OCI-LY1 (cell line): ENCODE results near the gene EEF1E1.

Experiments
- H2AFZ ChIP-seq: fragments of 200-600 bp; sonication (generic), shearing (Covaris generic); 2 replicates; pipeline ENCODE4 v1.6.0; 2014; ENCODE audit warnings: antibody characterized with exemption, mild to moderate bottlenecking, low read length
- H3F3A ChIP-seq: fragments of 200-600 bp; sonication (generic), shearing (Covaris generic); 2 replicates; pipeline ENCODE4 v1.6.0; 2014; ENCODE audit warnings: mild to moderate bottlenecking, antibody characterized with exemption, low read length, moderate library complexity; ENCODE audit not compliant: insufficient read depth
- H3K27ac ChIP-seq: fragments of 200-600 bp; sonication (generic); 2 replicates; pipeline ENCODE4 v1.5.1; 2014; ENCODE audit warnings: low read length, mixed run types, mild to moderate bottlenecking, low read depth; ENCODE audit not compliant: poor library complexity, severe bottlenecking
- H3K27me3 ChIP-seq: fragments of 200-600 bp; sonication (generic); 2 replicates; pipeline ENCODE4 v1.6.0; 2014; ENCODE audit warnings: antibody characterized with exemption, mild to moderate bottlenecking, low read length, moderate library complexity; ENCODE audit not compliant: insufficient read depth
- H3K36me3 ChIP-seq: fragments of 200-600 bp; sonication (generic); 2 replicates; pipeline ENCODE4 v1.6.1; 2014; ENCODE audit warnings: mild to moderate bottlenecking, antibody characterized with exemption, low read length, moderate library complexity, mixed read lengths; ENCODE audit not compliant: insufficient read depth
- H3K4me1 ChIP-seq: fragments of 200-600 bp; sonication (generic); 2 replicates; pipeline ENCODE4 v1.5.1; 2014; ENCODE audit warnings: mild to moderate bottlenecking, low read length, moderate library complexity; ENCODE audit not compliant: insufficient read depth, severe bottlenecking
- H3K4me2 ChIP-seq: fragments of 200-600 bp; sonication (generic), shearing (Covaris generic); 2 replicates; pipeline ENCODE4 v1.6.1; 2014; ENCODE audit warnings: low read length
- H3K4me3 ChIP-seq: fragments of 200-600 bp; sonication (generic); 2 replicates; pipeline ENCODE4 v1.5.1; 2014; ENCODE audit warnings: low read length, low read depth, mild to moderate bottlenecking, mixed read lengths; ENCODE audit not compliant: poor library complexity, severe bottlenecking
- H3K79me2 ChIP-seq: fragments of 200-600 bp; shearing (Covaris generic); 2 replicates; pipeline ENCODE4 v1.6.1; 2016; ENCODE audit warnings: mixed run types, low read length, mixed read lengths; ENCODE audit not compliant: insufficient read depth
- H3K9ac ChIP-seq: fragments of 200-600 bp; sonication (generic), shearing (Covaris generic); 2 replicates; pipeline ENCODE4 v1.6.1; 2014; ENCODE audit warnings: mild to moderate bottlenecking, low read length, mixed read lengths
- H3K9me2 ChIP-seq: fragments of 200-600 bp; sonication (generic), shearing (Covaris generic); 2 replicates; pipeline ENCODE4 v1.6.1; 2014; ENCODE audit warnings: low read depth, mild to moderate bottlenecking, low read length, mixed read lengths
- H3K9me3 ChIP-seq: fragments of 200-600 bp; shearing (Covaris generic); 2 replicates; pipeline ENCODE4 v1.6.1; 2014; ENCODE audit warnings: low read length, mixed read lengths
- H4K20me1 ChIP-seq: fragments of 200-600 bp; sonication (generic), shearing (Covaris generic); 2 replicates; pipeline ENCODE4 v1.6.0; 2016; ENCODE audit warnings: mild to moderate bottlenecking, low read length; ENCODE audit not compliant: insufficient read depth
- CTCF ChIP-seq: fragments of 200-600 bp; sonication (generic), shearing (Covaris generic); IDR thresholded peaks from 2 replicates; pipeline ENCODE4 v1.5.1; 2017; ENCODE audit warnings: mild to moderate bottlenecking, antibody characterized with exemption, low read length, moderate library complexity, mixed read lengths
- EZH2 ChIP-seq: fragments of 200-600 bp; sonication (generic), shearing (Covaris generic); IDR thresholded peaks from 2 replicates; pipeline ENCODE4 v1.8.0; 2017; ENCODE audit warnings: borderline replicate concordance, mixed run types, mild to moderate bottlenecking, antibody characterized with exemption, low read length, moderate library complexity, mixed read lengths

Gene EEF1E1

GRCh38 chr6:8139451-8139850 lies 37.1 kb upstream of the EEF1E1 start:
- Histone ChIP-seq H2AFZ (no peak overlapping the region), H4K20me1 (no peaks in the 10 kb centered on the region), H3K9me3 (no peaks in the 10 kb centered on the region), H3K4me2 (no peak overlapping the region), H3K9ac (no peak overlapping the region), H3F3A (no peaks in the 10 kb centered on the region), H3K4me1 (no peaks in the 10 kb centered on the region), H3K79me2 (no peaks in the 10 kb centered on the region), H3K9me2 (no peaks in the 10 kb centered on the region), H3K36me3 (no peaks in the 10 kb centered on the region), H3K27ac (no peak overlapping the region), H3K27me3 (no peaks in the 10 kb centered on the region), H3K4me3 (no peak overlapping the region)
- TF ChIP-seq CTCF = no peak
- no peak for TF ChIP-seq EZH2

DNA sequence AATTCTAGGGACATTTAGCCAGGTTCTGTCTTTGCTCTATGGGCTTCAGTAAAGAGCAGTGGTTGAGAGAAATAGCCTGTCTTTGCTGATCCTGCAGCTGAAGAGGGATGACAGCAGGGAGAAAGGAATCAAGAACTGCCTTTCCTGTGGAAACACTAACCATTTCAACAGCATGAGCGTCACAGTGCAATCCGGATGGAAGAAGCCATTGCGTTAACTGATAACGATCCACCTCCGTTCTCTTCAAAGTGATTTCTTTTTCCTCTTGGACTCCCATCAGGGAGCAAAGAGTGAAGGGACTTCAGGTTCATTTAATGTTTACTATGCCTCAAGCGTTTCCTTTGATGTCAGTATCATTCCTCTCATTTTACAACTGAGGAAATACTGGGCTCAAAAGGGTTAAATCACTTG lies 35.2 kb upstream of the EEF1E1 start:
- H3F3A ChIP-seq = no peaks in the 10 kb centered on the region
- H2AFZ ChIP-seq = no peak overlapping the region
- no peaks in the 10 kb centered on the region for H4K20me1 ChIP-seq
- no peaks in the 10 kb centered on the region for H3K27me3 ChIP-seq
- no peaks in the 10 kb centered on the region for H3K9me3 ChIP-seq
- H3K27ac ChIP-seq = no peak overlapping the region
- no peaks in the 10 kb centered on the region for H3K9me2 ChIP-seq
- no peak overlapping the region for H3K9ac ChIP-seq
- H3K36me3 ChIP-seq = no peaks in the 10 kb centered on the region
- TF ChIP-seq CTCF = no peak
- no peak for TF ChIP-seq EZH2
- H3K79me2 ChIP-seq = no peaks in the 10 kb centered on the region
- H3K4me1 ChIP-seq = no peaks in the 10 kb centered on the region
- no peak overlapping the region for H3K4me2 ChIP-seq
- H3K4me3 ChIP-seq = no peak overlapping the region

DNA sequence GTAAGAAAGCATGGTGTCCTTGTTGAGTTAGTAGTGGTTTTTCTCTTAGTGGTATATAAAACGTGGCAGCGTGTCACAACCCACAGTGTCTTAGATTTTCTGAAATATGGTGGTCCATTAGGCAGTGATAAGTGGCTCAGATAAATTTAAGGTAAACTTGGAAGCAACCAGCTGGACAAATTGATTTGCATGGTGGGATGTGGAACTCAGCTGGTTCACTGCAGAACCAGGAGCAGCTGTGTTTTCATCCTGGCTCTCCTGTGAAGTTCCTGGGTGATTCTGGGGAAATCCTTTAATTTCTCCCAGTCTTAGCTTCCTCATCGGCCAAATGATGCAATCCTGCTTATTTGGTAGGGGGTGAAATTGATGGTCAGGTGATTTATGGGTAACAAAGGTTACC lies 32.9 kb upstream of the EEF1E1 start:
- Histone ChIP-seq H3K4me3 (no peak overlapping the region), H3K9ac (no peak overlapping the region), H3F3A (no peaks in the 10 kb centered on the region), H3K4me1 (no peaks in the 10 kb centered on the region), H3K36me3 (no peaks in the 10 kb centered on the region), H3K27ac (no peak overlapping the region), H3K9me2 (no peaks in the 10 kb centered on the region), H3K79me2 (no peaks in the 10 kb centered on the region), H3K27me3 (no peaks in the 10 kb centered on the region), H2AFZ (no peak overlapping the region), H4K20me1 (no peaks in the 10 kb centered on the region), H3K4me2 (no peak overlapping the region), H3K9me3 (no peaks in the 10 kb centered on the region)
- TF ChIP-seq EZH2 = no peak
- no peak for TF ChIP-seq CTCF
